GM12865 (cell line): ENCODE measurements around the gene CDON.

Source experiments
- DNase-seq: peaks from one replicate; pipeline ENCODE4 v3.0.0; 2010; ENCODE audit warnings: low read depth
- H3K4me3 ChIP-seq: 2 replicates; pipeline ENCODE4 v1.5.1; 2011; ENCODE audit warnings: mild to moderate bottlenecking, low read depth, low read length, control low read depth
- CTCF ChIP-seq: IDR thresholded peaks from 2 replicates; pipeline ENCODE4 v1.5.1; 2011; ENCODE audit warnings: low read length, control low read depth, low read depth, inconsistent platforms; ENCODE audit not compliant: insufficient read depth; ENCODE audit errors: missing control alignments

CDON gene

GRCh38 chr11:126011265-126011664 lies 51.4 kb downstream of the CDON start:
- no peak for TF ChIP-seq CTCF
- no peak overlapping the region for H3K4me3 ChIP-seq
- no peak for DNase-seq

GRCh38 chr11:126008956-126009355 lies 53.7 kb downstream of the CDON start:
- H3K4me3 ChIP-seq, result no peak overlapping the region
- DNase-seq, result no peak
- no peak for TF ChIP-seq CTCF

GRCh38 chr11:126007238-126007637 lies 55.4 kb downstream of the CDON start:
- no peak for TF ChIP-seq CTCF
- DNase-seq, result no peak
- H3K4me3 ChIP-seq, result no peak overlapping the region

GRCh38 chr11:126006068-126006467 lies 56.6 kb downstream of the CDON start:
- no peak for DNase-seq
- TF ChIP-seq CTCF, result no peak
- H3K4me3 ChIP-seq, result no peak overlapping the region

GRCh38 chr11:126002181-126002580 lies 60.5 kb downstream of the CDON start:
- DNase-seq, result no peak
- H3K4me3 ChIP-seq, result no peak overlapping the region
- TF ChIP-seq CTCF, result no peak

GRCh38 chr11:125999234-125999880 lies 63.3 kb downstream of the CDON start:
- H3K4me3 ChIP-seq, result no peak overlapping the region
- DNase-seq, result no peak
- no peak for TF ChIP-seq CTCF

GRCh38 chr11:125998267-125998666 lies 64.4 kb downstream of the CDON start:
- no peak for DNase-seq
- no peak for TF ChIP-seq CTCF

More at GRCh38 chr11:125998267-125998666, 64.4 kb downstream of the CDON start:
- no peak overlapping the region for H3K4me3 ChIP-seq
